ENCODE measurements around the gene SORCS3. TPM values are rescaled to one million over a fixed set of nuclear protein-coding genes. Genes with fewer than 3 reads are reported as not detected.

The SORCS3 gene
- total RNA-seq, 1 experiment from 2014 or later = 0.18 TPM

DNA sequence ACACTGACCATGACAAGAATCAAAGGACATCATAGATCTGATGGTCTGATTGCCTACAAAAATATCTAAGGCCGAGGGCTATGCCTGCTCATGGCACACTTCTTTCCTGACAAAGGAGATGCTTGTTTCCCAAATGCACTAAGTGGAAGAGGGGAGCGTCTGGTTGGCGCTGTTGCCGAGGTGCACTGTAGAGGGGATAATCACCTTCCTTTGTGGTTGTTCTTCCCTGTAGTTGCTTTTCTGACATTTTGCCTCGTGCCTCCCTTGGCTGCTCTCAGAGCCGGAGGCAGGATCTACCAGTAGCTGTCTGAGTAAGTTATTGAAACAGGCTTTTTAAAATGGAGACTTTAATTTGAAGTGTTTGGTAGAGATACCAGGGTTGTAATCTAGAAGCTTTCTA lies 352.0 kb downstream of the SORCS3 start:
- H3K4me3 ChIP-seq (ENCODE audit: low read depth, low read length) = no peak overlapping the region
- Mint-ChIP-seq H3K36me3 (ENCODE audit: insufficient read depth, unreplicated experiment) (no peaks in the 10 kb centered on the region), H3K27me3 (ENCODE audit: insufficient read depth, unreplicated experiment) (peaks cover 12% of the 10 kb centered on the region), H3K27ac (ENCODE audit: unreplicated experiment) (no peak overlapping the region), H3K4me3 (ENCODE audit: unreplicated experiment) (no peak overlapping the region), H3K9me3 (ENCODE audit: unreplicated experiment) (no peaks in the 10 kb centered on the region), H3K4me1 (ENCODE audit: low read depth, unreplicated experiment) (no peaks in the 10 kb centered on the region)
- intact Hi-C loops (cut with micrococcal nuclease; ENCODE audit: unreplicated experiment) = no loop called here
- DNase-seq = no peak
- CTCF ChIA-PET = no interaction called here
- H3K9me3 ChIP-seq = no peaks in the 10 kb centered on the region
- no peaks in the 10 kb centered on the region for H3K4me1 ChIP-seq
- H3K36me3 ChIP-seq (ENCODE audit: control insufficient read depth, insufficient read depth, low read length) = no peaks in the 10 kb centered on the region
- no TSS peak for BruUV-seq (replicated peaks)
- H3K27me3 ChIP-seq (replicated peaks; ENCODE audit: control insufficient read depth, insufficient read depth, low read length) = no peaks in the 10 kb centered on the region
- TF ChIP-seq, protein P1, sequence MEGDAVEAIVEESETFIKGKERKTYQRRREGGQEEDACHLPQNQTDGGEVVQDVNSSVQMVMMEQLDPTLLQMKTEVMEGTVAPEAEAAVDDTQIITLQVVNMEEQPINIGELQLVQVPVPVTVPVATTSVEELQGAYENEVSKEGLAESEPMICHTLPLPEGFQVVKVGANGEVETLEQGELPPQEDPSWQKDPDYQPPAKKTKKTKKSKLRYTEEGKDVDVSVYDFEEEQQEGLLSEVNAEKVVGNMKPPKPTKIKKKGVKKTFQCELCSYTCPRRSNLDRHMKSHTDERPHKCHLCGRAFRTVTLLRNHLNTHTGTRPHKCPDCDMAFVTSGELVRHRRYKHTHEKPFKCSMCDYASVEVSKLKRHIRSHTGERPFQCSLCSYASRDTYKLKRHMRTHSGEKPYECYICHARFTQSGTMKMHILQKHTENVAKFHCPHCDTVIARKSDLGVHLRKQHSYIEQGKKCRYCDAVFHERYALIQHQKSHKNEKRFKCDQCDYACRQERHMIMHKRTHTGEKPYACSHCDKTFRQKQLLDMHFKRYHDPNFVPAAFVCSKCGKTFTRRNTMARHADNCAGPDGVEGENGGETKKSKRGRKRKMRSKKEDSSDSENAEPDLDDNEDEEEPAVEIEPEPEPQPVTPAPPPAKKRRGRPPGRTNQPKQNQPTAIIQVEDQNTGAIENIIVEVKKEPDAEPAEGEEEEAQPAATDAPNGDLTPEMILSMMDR (IDR thresholded peaks at IDR 0.05; ENCODE audit: insufficient read depth in 1 of 2, low read depth in 1 of 2, low read length in 1 of 2, severe bottlenecking in 1 of 2, unreplicated experiment in 1 of 2) = no peak
- POLR2A ChIA-PET = no interaction called here

DNA sequence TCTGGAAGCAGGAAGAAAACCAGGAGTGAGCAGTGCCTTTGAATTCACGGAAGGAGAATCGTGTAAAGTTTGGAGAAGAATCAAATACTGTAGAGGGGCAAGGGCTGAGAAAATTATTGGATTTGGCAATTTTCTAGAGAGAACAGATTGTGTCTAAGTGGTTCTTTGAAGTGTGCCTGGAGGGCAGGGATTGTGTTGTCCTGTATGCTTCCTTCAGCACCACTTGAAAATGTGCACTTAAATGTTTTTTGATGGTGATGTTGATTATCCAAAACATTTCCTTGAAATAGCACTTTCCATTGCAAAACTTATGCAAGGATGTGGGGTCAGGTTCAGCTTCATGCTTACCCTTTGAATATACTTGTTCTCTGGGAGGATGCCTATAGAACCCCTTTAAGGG lies 360.2 kb downstream of the SORCS3 start:
- Histone ChIP-seq H3K36me3 (ENCODE audit: control insufficient read depth, insufficient read depth, low read length) (no peaks in the 10 kb centered on the region), H3K4me1 (no peaks in the 10 kb centered on the region), H3K4me3 (ENCODE audit: low read depth, low read length) (no peak overlapping the region), H3K27me3 (replicated peaks; ENCODE audit: control insufficient read depth, insufficient read depth, low read length) (no peaks in the 10 kb centered on the region), H3K9me3 (no peaks in the 10 kb centered on the region)
- intact Hi-C loops (cut with micrococcal nuclease; ENCODE audit: unreplicated experiment) = no loop called here
- H3K36me3 Mint-ChIP-seq (ENCODE audit: insufficient read depth, unreplicated experiment) = no peaks in the 10 kb centered on the region
- no peaks in the 10 kb centered on the region for H3K9me3 Mint-ChIP-seq (ENCODE audit: unreplicated experiment)
- peaks cover 18% of the 10 kb centered on the region for H3K27me3 Mint-ChIP-seq (ENCODE audit: insufficient read depth, unreplicated experiment)
- H3K27ac Mint-ChIP-seq (ENCODE audit: unreplicated experiment) = no peak overlapping the region
- H3K4me3 Mint-ChIP-seq (ENCODE audit: unreplicated experiment) = no peak overlapping the region
- CTCF ChIA-PET = no interaction called here
- TF ChIP-seq, protein P1 (IDR thresholded peaks at IDR 0.05; ENCODE audit: insufficient read depth in 1 of 2, low read depth in 1 of 2, low read length in 1 of 2, severe bottlenecking in 1 of 2, unreplicated experiment in 1 of 2) = no peak
- POLR2A ChIA-PET = no interaction called here
- no peaks in the 10 kb centered on the region for H3K4me1 Mint-ChIP-seq (ENCODE audit: low read depth, unreplicated experiment)
- no TSS peak for BruUV-seq (replicated peaks)
- no peak for DNase-seq

DNA sequence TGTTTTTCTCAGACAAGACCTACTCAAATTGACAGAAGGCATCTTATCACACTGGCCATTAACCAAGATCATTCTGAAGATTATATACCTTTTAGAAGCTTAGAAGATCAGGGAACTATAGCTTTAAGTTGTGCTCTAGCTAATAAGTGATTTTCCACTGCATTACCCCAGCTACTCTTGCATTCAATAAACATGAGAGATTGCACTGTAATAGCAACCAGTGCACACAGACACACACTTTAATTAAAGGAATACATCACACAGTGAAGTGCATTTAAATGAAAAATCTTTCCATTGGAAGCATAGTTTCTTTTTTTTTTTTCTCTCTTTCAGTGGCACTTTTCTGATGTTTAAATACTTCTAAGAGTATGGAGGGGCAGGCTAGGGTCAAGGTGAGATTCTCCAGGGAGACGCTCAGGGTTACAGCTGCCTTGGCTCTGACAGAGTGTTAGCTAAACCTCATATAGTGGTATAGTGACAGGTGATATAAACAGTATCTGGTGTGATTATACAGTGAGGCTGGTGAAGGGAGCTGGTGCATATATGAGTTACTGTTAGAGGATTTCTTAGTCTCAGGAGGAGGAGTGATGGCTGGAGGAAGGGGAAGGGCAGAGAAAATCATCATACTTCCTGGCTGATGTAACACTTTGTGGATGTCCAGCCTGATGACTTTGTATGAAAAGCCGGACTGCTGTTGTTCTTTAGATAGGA lies 369.5 kb downstream of the SORCS3 start:
- H3K4me1 Mint-ChIP-seq (ENCODE audit: low read depth, unreplicated experiment) = no peaks in the 10 kb centered on the region
- no peak overlapping the region for H3K4me3 Mint-ChIP-seq (ENCODE audit: unreplicated experiment)
- peaks cover 5% of the 10 kb centered on the region for H3K27me3 Mint-ChIP-seq (ENCODE audit: insufficient read depth, unreplicated experiment)
- no peaks in the 10 kb centered on the region for H3K36me3 Mint-ChIP-seq (ENCODE audit: insufficient read depth, unreplicated experiment)
- no peaks in the 10 kb centered on the region for H3K9me3 Mint-ChIP-seq (ENCODE audit: unreplicated experiment)
- no peak for DNase-seq
- intact Hi-C loops (cut with micrococcal nuclease; ENCODE audit: unreplicated experiment) = no loop called here
- CTCF ChIA-PET = interaction anchor here (0.5 kb wide), 1 partner anchor 13 kb away, joined by 4 read pairs; no protein-coding TSS in a partner anchor
- Histone ChIP-seq H3K36me3 (ENCODE audit: control insufficient read depth, insufficient read depth, low read length) (no peaks in the 10 kb centered on the region), H3K9me3 (no peaks in the 10 kb centered on the region), H3K4me1 (no peaks in the 10 kb centered on the region), H3K27me3 (replicated peaks; ENCODE audit: control insufficient read depth, insufficient read depth, low read length) (no peaks in the 10 kb centered on the region), H3K4me3 (ENCODE audit: low read depth, low read length) (no peak overlapping the region)
- no peak overlapping the region for H3K27ac Mint-ChIP-seq (ENCODE audit: unreplicated experiment)
- POLR2A ChIA-PET = no interaction called here
- TF ChIP-seq, protein P1 (IDR thresholded peaks at IDR 0.05; ENCODE audit: insufficient read depth in 1 of 2, low read depth in 1 of 2, low read length in 1 of 2, severe bottlenecking in 1 of 2, unreplicated experiment in 1 of 2) = no peak
- BruUV-seq (replicated peaks) = no TSS peak

Data from Caco-2 (cell line).